Cardiac muscle cell (in vitro differentiated cells and primary cell): ENCODE measurements around the gene TDRD6. TPM values are rescaled to one million over a fixed set of nuclear protein-coding genes. Genes with fewer than 3 reads are reported as not detected.

Experiments
- DNase-seq, 2 donors: peaks; one replicate each; pipeline versions ENCODE4 v3.0.0 to v3.0.0-alpha.2; 2010 to 2017; ENCODE audit warnings: low read depth in 1 of 2, low spot score in 1 of 2
- H3K27ac ChIP-seq: fragments of 200-600 bp; sonication (generic); 2 replicates; pipeline ENCODE4 v1.5.1; 2016
- H3K27me3 ChIP-seq: fragments of 200-600 bp; sonication (generic); 2 replicates; pipeline ENCODE4 v1.6.0; 2016; ENCODE audit warnings: control low read depth
- H3K36me3 ChIP-seq: fragments of 200-600 bp; sonication (generic); 2 replicates; pipeline ENCODE4 v1.5.1; 2016; ENCODE audit warnings: control low read depth
- H3K4me1 ChIP-seq: fragments of 200-600 bp; sonication (generic); 2 replicates; pipeline ENCODE4 v1.8.1; 2017; ENCODE audit warnings: low read depth, mild to moderate bottlenecking, mixed run types
- H3K4me3 ChIP-seq: fragments of 200-600 bp; sonication (generic); 2 replicates; pipeline ENCODE4 v1.5.1; 2016; ENCODE audit warnings: mild to moderate bottlenecking
- H3K9me3 ChIP-seq: fragments of 200-600 bp; sonication (generic); 2 replicates; pipeline ENCODE4 v1.5.1; 2017; ENCODE audit warnings: low read depth, mild to moderate bottlenecking, control low read depth
- CTCF ChIP-seq: IDR thresholded peaks from 2 replicates; pipeline ENCODE4 v1.5.1; 2012; ENCODE audit warnings: low read depth, mild to moderate bottlenecking, low read length
- polyA plus RNA-seq: library from polyadenylated mRNA; unstranded; fragments of >200 nt; fragmentation: Nextera tagmentation; extraction: Ambion mirVana; gene quantifications from 2 replicates; pipeline ENCODE4 v1.2.1, GENCODE V29; 2016
- total RNA-seq: library from RNA; depleted of rRNA; stranded (reverse); fragments of >200 nt; gene quantifications from 2 replicates; pipeline ENCODE4 v1.2.3, GENCODE V29; 2016

Gene TDRD6, protein sequence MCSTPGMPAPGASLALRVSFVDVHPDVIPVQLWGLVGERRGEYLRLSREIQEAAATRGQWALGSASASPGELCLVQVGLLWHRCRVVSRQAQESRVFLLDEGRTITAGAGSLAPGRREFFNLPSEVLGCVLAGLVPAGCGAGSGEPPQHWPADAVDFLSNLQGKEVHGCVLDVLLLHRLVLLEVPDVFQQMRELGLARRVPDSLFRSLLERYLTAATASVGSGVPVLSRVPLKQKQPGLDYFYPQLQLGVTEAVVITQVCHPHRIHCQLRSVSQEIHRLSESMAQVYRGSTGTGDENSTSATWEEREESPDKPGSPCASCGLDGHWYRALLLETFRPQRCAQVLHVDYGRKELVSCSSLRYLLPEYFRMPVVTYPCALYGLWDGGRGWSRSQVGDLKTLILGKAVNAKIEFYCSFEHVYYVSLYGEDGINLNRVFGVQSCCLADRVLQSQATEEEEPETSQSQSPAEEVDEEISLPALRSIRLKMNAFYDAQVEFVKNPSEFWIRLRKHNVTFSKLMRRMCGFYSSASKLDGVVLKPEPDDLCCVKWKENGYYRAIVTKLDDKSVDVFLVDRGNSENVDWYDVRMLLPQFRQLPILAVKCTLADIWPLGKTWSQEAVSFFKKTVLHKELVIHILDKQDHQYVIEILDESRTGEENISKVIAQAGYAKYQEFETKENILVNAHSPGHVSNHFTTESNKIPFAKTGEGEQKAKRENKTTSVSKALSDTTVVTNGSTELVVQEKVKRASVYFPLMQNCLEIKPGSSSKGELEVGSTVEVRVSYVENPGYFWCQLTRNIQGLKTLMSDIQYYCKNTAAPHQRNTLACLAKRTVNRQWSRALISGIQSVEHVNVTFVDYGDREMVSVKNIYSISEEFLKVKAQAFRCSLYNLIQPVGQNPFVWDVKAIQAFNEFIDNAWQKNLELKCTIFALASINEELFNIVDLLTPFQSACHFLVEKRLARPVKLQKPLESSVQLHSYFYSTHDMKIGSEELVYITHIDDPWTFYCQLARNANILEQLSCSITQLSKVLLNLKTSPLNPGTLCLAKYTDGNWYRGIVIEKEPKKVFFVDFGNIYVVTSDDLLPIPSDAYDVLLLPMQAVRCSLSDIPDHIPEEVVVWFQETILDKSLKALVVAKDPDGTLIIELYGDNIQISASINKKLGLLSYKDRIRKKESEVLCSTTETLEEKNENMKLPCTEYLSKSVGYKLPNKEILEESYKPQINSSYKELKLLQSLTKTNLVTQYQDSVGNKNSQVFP (N-terminal part only)
- 0.28 and 0.57 TPM in 2 replicates for total RNA-seq
- 0.10 and 0.12 TPM in 2 replicates for polyA plus RNA-seq

DNA sequence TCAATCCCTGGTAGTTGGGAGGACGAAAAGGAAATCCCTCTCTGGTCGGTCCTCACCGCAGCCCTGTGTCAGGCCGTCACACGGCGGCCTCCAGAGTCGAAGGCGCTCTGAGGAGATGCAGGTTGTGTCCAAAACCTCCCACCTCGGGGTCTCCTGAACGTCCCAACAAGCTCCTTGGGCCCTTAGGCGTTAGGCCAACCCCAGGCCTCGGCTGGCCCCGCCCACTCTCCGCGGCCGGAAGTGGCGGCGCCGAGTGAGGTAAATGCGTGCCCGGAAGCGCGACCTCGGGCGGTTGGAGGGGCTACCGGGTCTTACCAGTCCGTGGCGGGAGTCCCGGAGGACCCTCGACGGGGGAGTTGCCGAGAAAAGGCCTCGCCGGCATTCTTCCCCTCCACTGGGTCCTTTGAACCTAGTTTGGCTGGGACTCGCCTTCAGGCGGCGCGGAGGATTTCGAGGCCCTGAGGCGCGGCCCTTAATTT lies at the start of gene TDRD6:
TSS of gene TDRD6 (plus strand) at position 267 of the 479 bp plus-strand sequence. CDS start 244 bp downstream, outside the sequence.
- Histone ChIP-seq H3K4me1 (no peaks in the 10 kb centered on the region), H3K9me3 (no peaks in the 10 kb centered on the region), H3K27ac (no peak within 1 kb of the TSS), H3K36me3 (no peaks in the 10 kb centered on the region), H3K4me3 (no peak within 1 kb of the TSS), H3K27me3 (no peaks in the 10 kb centered on the region)
- TF ChIP-seq CTCF = no peak
- DNase-seq = no peak

DNA sequence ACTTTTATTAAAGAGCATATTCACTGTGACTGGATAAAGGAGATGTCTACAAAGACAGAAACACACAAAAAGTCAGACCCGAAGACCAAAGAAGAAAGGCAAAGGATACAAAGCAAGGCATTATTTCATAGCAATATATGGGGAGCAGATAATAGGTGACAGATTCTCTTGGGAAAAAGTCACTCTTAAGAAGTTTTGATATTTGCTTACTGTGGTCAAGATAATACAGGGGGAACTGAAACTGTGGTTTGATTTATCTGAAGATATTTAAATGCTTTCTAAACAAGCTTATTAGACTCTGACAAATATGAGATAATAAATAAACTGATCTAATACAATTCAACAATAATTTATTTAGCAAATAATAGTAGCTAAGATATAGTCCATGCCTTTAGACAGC lies 49.8 kb upstream of the TDRD6 start:
- Histone ChIP-seq H3K4me1 (no peaks in the 10 kb centered on the region), H3K27me3 (no peaks in the 10 kb centered on the region), H3K4me3 (no peak overlapping the region), H3K27ac (no peak overlapping the region), H3K9me3 (no peaks in the 10 kb centered on the region), H3K36me3 (no peaks in the 10 kb centered on the region)
- no peak for DNase-seq
- TF ChIP-seq CTCF = no peak

DNA sequence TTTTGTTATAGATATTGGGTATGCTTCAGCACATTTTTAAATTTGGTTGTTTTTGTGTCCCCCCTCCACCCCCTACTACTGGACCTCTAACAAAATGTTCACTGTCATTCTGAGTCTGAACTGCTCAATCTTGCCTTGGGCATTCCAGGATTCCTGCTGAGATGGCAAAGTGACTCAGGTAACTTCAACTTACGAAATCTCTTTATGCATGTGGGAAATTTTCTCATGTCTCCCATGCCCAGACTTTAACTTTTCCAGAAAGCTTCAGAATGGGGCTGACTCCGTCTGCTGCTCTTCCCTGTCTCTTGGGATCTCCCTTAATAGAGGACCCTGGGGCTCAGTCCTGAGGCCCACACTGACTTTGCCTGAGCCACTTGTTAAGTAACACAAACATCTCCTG lies 49.0 kb upstream of the TDRD6 start:
- no peaks in the 10 kb centered on the region for H3K36me3 ChIP-seq
- H3K27me3 ChIP-seq = no peaks in the 10 kb centered on the region
- H3K9me3 ChIP-seq = no peaks in the 10 kb centered on the region
- TF ChIP-seq CTCF = no peak
- no peaks in the 10 kb centered on the region for H3K4me1 ChIP-seq
- no peak overlapping the region for H3K4me3 ChIP-seq
- H3K27ac ChIP-seq = no peak overlapping the region
- DNase-seq = no peak

GRCh38 chr6:46642928-46643751 lies 44.5 kb upstream of the TDRD6 start:
- Histone ChIP-seq H3K4me1 (no peaks in the 10 kb centered on the region), H3K36me3 (no peaks in the 10 kb centered on the region), H3K4me3 (no peak overlapping the region), H3K27me3 (no peaks in the 10 kb centered on the region), H3K27ac (no peak overlapping the region), H3K9me3 (no peaks in the 10 kb centered on the region)
- no peak for DNase-seq
- TF ChIP-seq CTCF = no peak
